Naive thymus-derived CD4-positive, alpha-beta T cell (primary cell): Measurements from ENCODE around the gene EXOC2. TPM values are rescaled to one million over a fixed set of nuclear protein-coding genes. Genes with fewer than 3 reads are reported as not detected.

Experiments
- ATAC-seq: fragments of 150-1000 bp; cut with Tn5 transposase; 2 replicates; pipeline ENCODE4 v1.10.0; 2021; ENCODE audit warnings: mild to moderate bottlenecking, moderate library complexity
- CTCF ChIA-PET: fragments of 350-600 bp; sonication (Branson Sonifier 250); formaldehyde crosslinking; loops from one replicate; lab custom pipeline; 2021; ENCODE audit warnings: antibody characterized with exemption; lab: Charles Lee
- POLR2A ChIA-PET: fragments of 350-600 bp; sonication (Branson Sonifier 250); formaldehyde crosslinking; loops from one replicate; lab custom pipeline; 2021; ENCODE audit warnings: antibody characterized with exemption, inconsistent platforms; lab: Charles Lee
- DNase-seq, 9 donors: peaks; one replicate each; pipeline versions ENCODE4 v3.0.0 to v3.0.0-alpha.2; 2020 to 2022; ENCODE audit warnings: mixed read lengths in 1 of 9
- H3K27ac ChIP-seq: one replicate; pipeline ENCODE4 v1.7.0; 2013; ENCODE audit warnings: mild to moderate bottlenecking, low read depth, low read length, moderate library complexity
- H3K27me3 ChIP-seq, 2 donors: one replicate each; pipeline ENCODE4 v1.7.0; 2013; ENCODE audit warnings: low read length in 2 of 2, mild to moderate bottlenecking in 2 of 2, moderate library complexity in 2 of 2; ENCODE audit not compliant: control insufficient read depth in 2 of 2, insufficient read depth in 2 of 2
- H3K36me3 ChIP-seq, 3 experiments: 1 replicate in 2 of 3; 2 replicates in 1 of 3; pipeline ENCODE4 v1.7.0; 2013; ENCODE audit warnings: low read length in 3 of 3, mild to moderate bottlenecking in 3 of 3, moderate library complexity in 1 of 3; ENCODE audit not compliant: insufficient read depth in 3 of 3, control insufficient read depth in 2 of 3
- H3K4me1 ChIP-seq, 2 donors: one replicate each; pipeline ENCODE4 v1.7.0; 2013; ENCODE audit warnings: low read length in 2 of 2, mild to moderate bottlenecking in 2 of 2, moderate library complexity in 1 of 2; ENCODE audit not compliant: control insufficient read depth in 2 of 2, insufficient read depth in 2 of 2
- H3K4me3 ChIP-seq: 2 replicates; pipeline ENCODE4 v1.7.0; 2013; ENCODE audit warnings: mild to moderate bottlenecking, low read length
- H3K9me3 ChIP-seq, 3 experiments: 1 replicate in 2 of 3; 2 replicates in 1 of 3; pipeline ENCODE4 v1.7.0; 2013; ENCODE audit warnings: low read length in 3 of 3; ENCODE audit not compliant: control insufficient read depth in 2 of 3
- H3K27ac Mint-ChIP-seq, 9 donors: one replicate each; pipeline ENCODE4 v1.8.0; 2020 to 2022; ENCODE audit warnings: mixed read lengths in 9 of 9, mild to moderate bottlenecking in 8 of 9, moderate library complexity in 5 of 9, inconsistent platforms in 2 of 9
- H3K27me3 Mint-ChIP-seq, 5 donors: one replicate each; pipeline ENCODE4 v1.8.0; 2021 to 2022; ENCODE audit warnings: mixed read lengths in 5 of 5, mild to moderate bottlenecking in 1 of 5
- H3K36me3 Mint-ChIP-seq, 5 donors: one replicate each; pipeline ENCODE4 v1.8.0; 2020 to 2022; ENCODE audit warnings: mixed read lengths in 5 of 5, mild to moderate bottlenecking in 3 of 5, inconsistent platforms in 1 of 5
- H3K4me1 Mint-ChIP-seq, 7 donors: one replicate each; pipeline ENCODE4 v1.8.0; 2020 to 2022; ENCODE audit warnings: mixed read lengths in 7 of 7, mild to moderate bottlenecking in 3 of 7, inconsistent platforms in 1 of 7
- H3K4me3 Mint-ChIP-seq, 10 donors: one replicate each; pipeline ENCODE4 v1.8.0; 2020 to 2022; ENCODE audit warnings: mild to moderate bottlenecking in 10 of 10, mixed read lengths in 10 of 10, moderate library complexity in 6 of 10, inconsistent platforms in 2 of 10
- H3K9me3 Mint-ChIP-seq, 11 donors: one replicate each; pipeline ENCODE4 v1.8.0; 2020 to 2022; ENCODE audit warnings: mixed read lengths in 11 of 11, mild to moderate bottlenecking in 4 of 11, inconsistent platforms in 1 of 11, moderate library complexity in 1 of 11
- intact Hi-C, 2 donors: fragments of 100-400 bp; cut with micrococcal nuclease; formaldehyde crosslinking; loops; one replicate each; pipeline ENCODE4 v1.15.1; 2023
- polyA plus RNA-seq, 2 donors: library from polyadenylated mRNA; unstranded; fragments of 300-500 nt; fragmentation: Illumina TruSeq; gene quantifications; one replicate each; pipeline ENCODE4 v1.2.3, GENCODE V29; 2021
- total RNA-seq, 6 experiments: library from RNA in 5 of 6; stranded (reverse) in 5 of 6; gene quantifications; 1 replicate in 5 of 6; 2 replicates in 1 of 6; pipeline ENCODE4 v1.2.3 and lab custom pipeline; 2021 to 2026

The EXOC2 gene
- total and polyA plus RNA-seq, 7 experiments from 2014 or later: 26.7 to 45.4 (median 38.8) TPM

- ChIA-PET CTCF (no interaction called here), POLR2A (no interaction called here)
- DNase-seq (no peak), ATAC-seq (no peak)
- Histone ChIP-seq H3K27me3 (no peaks in the 10 kb centered on the region), H3K9me3 (no peaks in the 10 kb centered on the region), H3K4me1 (no peaks in the 10 kb centered on the region), H3K27ac (no peak overlapping the region), H3K36me3 (peaks cover 0 to 6% (median 0%) of the 10 kb centered on the region in 3 experiments), H3K4me3 (no peak overlapping the region)
- peaks cover 0 to 16% (median 0%) of the 10 kb centered on the region in 7 donors for H3K4me1 Mint-ChIP-seq
- no peaks in the 10 kb centered on the region for H3K27me3 Mint-ChIP-seq
- peak overlapping the region in 1 of 9 donors; percentile 54 for H3K27ac Mint-ChIP-seq
- no peaks in the 10 kb centered on the region for H3K9me3 Mint-ChIP-seq
- H3K4me3 Mint-ChIP-seq: no peak overlapping the region
- intact Hi-C loops: no loop called here
- peaks cover 3 to 49% (median 22%) of the 10 kb centered on the region in 5 donors for H3K36me3 Mint-ChIP-seq
These were observed 162.5 kb downstream of the EXOC2 start for GRCh38 chr6:530425-530824.

GRCh38 chr6:528989-529388, 163.9 kb downstream of the EXOC2 start:
- CTCF ChIA-PET: no interaction called here
- no peaks in the 10 kb centered on the region for H3K27me3 ChIP-seq
- Mint-ChIP-seq H3K4me1 (peaks cover 5 to 20% (median 6%) of the 10 kb centered on the region in 7 donors), H3K9me3 (no peaks in the 10 kb centered on the region), H3K36me3 (peaks cover 3 to 38% (median 22%) of the 10 kb centered on the region in 5 donors), H3K27me3 (no peaks in the 10 kb centered on the region), H3K27ac (no peak overlapping the region), H3K4me3 (no peak overlapping the region)
- no peak overlapping the region for H3K4me3 ChIP-seq
- POLR2A ChIA-PET: no interaction called here
- H3K27ac ChIP-seq: no peak overlapping the region
- DNase-seq (no peak), ATAC-seq (no peak)
- peaks cover 0 to 6% (median 0%) of the 10 kb centered on the region in 3 experiments for H3K36me3 ChIP-seq
- H3K9me3 ChIP-seq: no peaks in the 10 kb centered on the region
- intact Hi-C loops: no loop called here
- no peaks in the 10 kb centered on the region for H3K4me1 ChIP-seq

GRCh38 chr6:527989-528673, 164.8 kb downstream of the EXOC2 start:
- no peak for ATAC-seq
- H3K4me3 ChIP-seq: no peak overlapping the region
- Mint-ChIP-seq H3K4me3 (no peak overlapping the region), H3K27ac (peak overlapping the region in 2 of 9 donors; percentile 5 to 22), H3K9me3 (no peaks in the 10 kb centered on the region), H3K4me1 (peaks cover 5 to 20% (median 6%) of the 10 kb centered on the region in 7 donors), H3K27me3 (no peaks in the 10 kb centered on the region), H3K36me3 (peaks cover 3 to 37% (median 17%) of the 10 kb centered on the region in 5 donors)
- ChIA-PET POLR2A (no interaction called here), CTCF (no interaction called here)
- peaks cover 0 to 6% (median 0%) of the 10 kb centered on the region in 3 experiments for H3K36me3 ChIP-seq
- no peaks in the 10 kb centered on the region for H3K27me3 ChIP-seq
- no peak overlapping the region for H3K27ac ChIP-seq
- DNase-seq: no peak
- intact Hi-C loops: no loop called here
- H3K4me1 ChIP-seq: no peaks in the 10 kb centered on the region
- no peaks in the 10 kb centered on the region for H3K9me3 ChIP-seq

- H3K27ac Mint-ChIP-seq: peak overlapping the region in 6 of 9 donors; percentile 15 to 90 (median 48)
These were observed 168.1 kb downstream of the EXOC2 start for GRCh38 chr6:524803-525202.

GRCh38 chr6:520820-521219, 172.1 kb downstream of the EXOC2 start:
- CTCF ChIA-PET: no interaction called here
- H3K4me3 Mint-ChIP-seq: peak overlapping the region in 1 of 10 donors; percentile 25
- H3K27ac Mint-ChIP-seq: peak overlapping the region in 6 of 9 donors; percentile 28 to 79 (median 70)

More at GRCh38 chr6:524803-525202, 168.1 kb downstream of the EXOC2 start:
- CTCF ChIA-PET: interaction anchor here (0.6 to 1.1 kb wide), 3 partner anchors 80 to 136 kb away, joined by 3 to 4 read pairs (median 4); no protein-coding TSS in a partner anchor
- H3K4me3 ChIP-seq: no peak overlapping the region
- Mint-ChIP-seq H3K4me3 (no peak overlapping the region), H3K9me3 (peaks cover 0 to 5% (median 0%) of the 10 kb centered on the region in 11 donors), H3K36me3 (peaks cover 8 to 29% (median 17%) of the 10 kb centered on the region in 5 donors), H3K4me1 (peaks cover 5 to 19% (median 13%) of the 10 kb centered on the region in 7 donors), H3K27me3 (no peaks in the 10 kb centered on the region)
- H3K9me3 ChIP-seq: no peaks in the 10 kb centered on the region
- intact Hi-C loops: loop anchor here (1.0 to 2.0 kb wide), 3 partner anchors 16 to 336 kb away; no protein-coding TSS in a partner anchor
- H3K36me3 ChIP-seq: peaks cover 0 to 9% (median 0%) of the 10 kb centered on the region in 3 experiments
- POLR2A ChIA-PET: interaction anchor here (0.6 kb wide), 1 partner anchor 35 kb away, joined by 3 read pairs; no protein-coding TSS in a partner anchor
- no peaks in the 10 kb centered on the region for H3K4me1 ChIP-seq
- ATAC-seq (peak; percentile 41), DNase-seq (peak in 2 of 9 donors; percentile 15 to 16)
- no peak overlapping the region for H3K27ac ChIP-seq
- no peaks in the 10 kb centered on the region for H3K27me3 ChIP-seq

GRCh38 chr6:518218-518617, 174.7 kb downstream of the EXOC2 start:
- H3K27me3 ChIP-seq: no peaks in the 10 kb centered on the region
- peaks cover 0 to 9% (median 0%) of the 10 kb centered on the region in 3 experiments for H3K36me3 ChIP-seq
- no peak overlapping the region for H3K4me3 ChIP-seq
- Mint-ChIP-seq H3K9me3 (peaks cover 0 to 14% (median 5%) of the 10 kb centered on the region in 11 donors), H3K4me3 (no peak overlapping the region), H3K27me3 (no peaks in the 10 kb centered on the region), H3K4me1 (peaks cover 14 to 37% (median 26%) of the 10 kb centered on the region in 7 donors), H3K27ac (peak overlapping the region in 2 of 9 donors; percentile 15 to 70), H3K36me3 (peaks cover 18 to 54% (median 36%) of the 10 kb centered on the region in 5 donors)
- no peaks in the 10 kb centered on the region for H3K9me3 ChIP-seq
- POLR2A ChIA-PET: no interaction called here
- ATAC-seq (no peak), DNase-seq (no peak)
- CTCF ChIA-PET: interaction anchor here (1.1 kb wide), 1 partner anchor 40 kb away, joined by 4 read pairs; no protein-coding TSS in a partner anchor
- peaks cover 0 to 12% of the 10 kb centered on the region in 2 donors for H3K4me1 ChIP-seq
- intact Hi-C loops: no loop called here
- H3K27ac ChIP-seq: no peak overlapping the region

More at GRCh38 chr6:520820-521219, 172.1 kb downstream of the EXOC2 start:
- Histone ChIP-seq H3K27ac (no peak overlapping the region), H3K4me3 (no peak overlapping the region), H3K36me3 (peaks cover 0 to 9% (median 0%) of the 10 kb centered on the region in 3 experiments), H3K4me1 (no peaks in the 10 kb centered on the region), H3K9me3 (no peaks in the 10 kb centered on the region), H3K27me3 (no peaks in the 10 kb centered on the region)
- ATAC-seq (no peak), DNase-seq (no peak)
- Mint-ChIP-seq H3K27me3 (no peaks in the 10 kb centered on the region), H3K4me1 (peaks cover 5 to 22% (median 13%) of the 10 kb centered on the region in 7 donors), H3K9me3 (peaks cover 0 to 14% (median 5%) of the 10 kb centered on the region in 11 donors), H3K36me3 (peaks cover 16 to 52% (median 33%) of the 10 kb centered on the region in 5 donors)
- POLR2A ChIA-PET: no interaction called here
- intact Hi-C loops: no loop called here
